Activated naive CD4-positive, alpha-beta T cell treated with anti-CD3 and anti-CD28 coated beads, Interleukin-2, amount 50 U/mL, for 72 hours (primary cell): ENCODE data around the gene INO80. TPM values are rescaled to one million over a fixed set of nuclear protein-coding genes. Genes with fewer than 3 reads are reported as not detected.

ENCODE experiments used
- ATAC-seq, 2 donors: fragments of 150-1000 bp; cut with Tn5 transposase; 2 replicates each; pipeline ENCODE4 v1.10.0; 2021; ENCODE audit warnings: mild to moderate bottlenecking in 2 of 2, moderate library complexity in 2 of 2
- DNase-seq, 2 donors: peaks; one replicate each; pipeline ENCODE4 v3.0.0; 2021 to 2022; ENCODE audit warnings: low spot score in 2 of 2
- H3K27ac Mint-ChIP-seq, 2 donors: one replicate each; pipeline ENCODE4 v1.8.0; 2022; ENCODE audit warnings: mild to moderate bottlenecking in 2 of 2, mixed read lengths in 2 of 2
- H3K36me3 Mint-ChIP-seq, 2 donors: one replicate each; pipeline ENCODE4 v1.8.0; 2022; ENCODE audit warnings: mixed read lengths in 2 of 2
- H3K9me3 Mint-ChIP-seq, 2 donors: one replicate each; pipeline ENCODE4 v1.8.0; 2022; ENCODE audit warnings: mixed read lengths in 2 of 2
- total RNA-seq, 2 donors: library from RNA; stranded (reverse); gene quantifications; one replicate each; pipeline ENCODE4 v1.2.3, GENCODE V29; 2022

INO80 gene
- total RNA-seq, 2 donors from 2014 or later, result 22.9 to 28.1 TPM

DNA sequence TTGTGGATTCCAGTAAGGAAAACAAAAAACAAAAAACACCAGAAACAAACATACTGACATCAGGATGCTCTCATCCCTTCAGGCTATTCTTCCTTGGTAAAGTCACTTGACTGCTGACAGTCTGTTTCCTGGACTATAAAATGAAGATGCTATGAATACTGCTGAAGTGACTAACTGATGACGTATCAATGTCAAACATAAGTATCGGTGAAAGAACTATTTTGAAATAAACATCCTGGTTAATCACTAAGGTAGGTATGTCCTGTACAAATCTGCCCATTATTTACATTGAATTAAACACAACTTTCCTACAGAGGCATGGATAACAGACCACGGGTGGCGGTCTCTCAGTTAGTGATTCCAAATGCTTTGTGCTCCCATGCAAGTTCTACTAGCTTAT lies 116.9 kb downstream of the INO80 start:
- no peak overlapping the region for H3K27ac Mint-ChIP-seq
- H3K9me3 Mint-ChIP-seq, result no peaks in the 10 kb centered on the region
- H3K36me3 Mint-ChIP-seq, result peaks cover 0 to 7% of the 10 kb centered on the region in 2 donors
- ATAC-seq, result no peak
- no peak for DNase-seq

DNA sequence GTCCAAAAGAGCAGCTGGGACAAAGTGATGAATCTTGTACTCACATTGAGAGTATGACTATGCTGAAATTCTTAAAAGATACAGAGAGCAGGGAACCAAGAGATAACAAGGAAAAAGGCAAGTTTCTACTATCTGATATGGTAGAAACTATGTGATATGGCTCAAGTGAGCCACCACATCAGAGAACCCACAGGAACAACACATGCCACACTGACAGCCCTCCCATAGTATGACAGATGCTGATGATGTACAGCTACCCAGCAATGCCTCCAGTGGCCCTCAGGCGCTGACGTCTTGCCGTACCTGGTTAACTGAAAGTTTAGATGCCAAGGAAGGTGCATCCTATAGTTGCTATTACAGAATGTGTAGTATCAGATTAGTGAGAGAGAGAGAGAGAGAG lies 120.4 kb downstream of the INO80 start:
- H3K27ac Mint-ChIP-seq, result peak overlapping the region in 1 of 2 donors; percentile 31
- ATAC-seq (peak; percentile 47 to 82), DNase-seq (no peak)
- no peaks in the 10 kb centered on the region for H3K9me3 Mint-ChIP-seq
- peaks cover 0 to 16% of the 10 kb centered on the region in 2 donors for H3K36me3 Mint-ChIP-seq

GRCh38 chr15:40992825-40993224 lies 123.3 kb downstream of the INO80 start:
- Mint-ChIP-seq H3K36me3 (peaks cover 8 to 25% of the 10 kb centered on the region in 2 donors), H3K27ac (peak overlapping the region in 1 of 2 donors; percentile 29), H3K9me3 (no peaks in the 10 kb centered on the region)
- DNase-seq (no peak), ATAC-seq (no peak)

DNA sequence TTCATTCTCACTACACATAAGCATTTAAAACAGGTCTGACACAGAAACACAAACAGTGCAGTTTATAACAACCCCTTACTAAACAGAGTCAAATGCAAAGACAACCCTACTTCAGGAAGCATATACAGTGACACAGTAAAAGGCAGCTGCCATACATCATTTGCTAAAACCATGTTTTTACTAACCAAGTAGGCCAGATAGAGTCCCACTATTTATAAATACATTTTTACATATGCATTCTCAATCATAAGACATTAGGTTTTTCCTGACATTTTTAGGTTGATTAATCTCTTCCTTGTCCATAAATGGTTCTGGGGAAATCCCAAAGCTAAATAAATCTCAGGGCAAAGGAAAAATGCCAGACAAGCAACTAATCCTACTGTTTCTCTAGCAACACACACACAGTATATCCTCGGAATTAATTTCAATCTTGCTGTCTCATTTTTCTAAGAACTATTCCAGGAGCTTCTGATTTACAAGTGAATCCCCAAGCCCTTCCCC lies 123.8 kb downstream of the INO80 start:
- H3K36me3 Mint-ChIP-seq, result peaks cover 9 to 25% of the 10 kb centered on the region in 2 donors
- ATAC-seq, result no peak
- H3K27ac Mint-ChIP-seq, result no peak overlapping the region
- no peaks in the 10 kb centered on the region for H3K9me3 Mint-ChIP-seq
- no peak for DNase-seq

GRCh38 chr15:40991355-40991754 lies 124.7 kb downstream of the INO80 start:
- no peak for ATAC-seq
- Mint-ChIP-seq H3K27ac (peak overlapping the region in 1 of 2 donors; percentile 4), H3K36me3 (peaks cover 15 to 25% of the 10 kb centered on the region in 2 donors), H3K9me3 (no peaks in the 10 kb centered on the region)
- no peak for DNase-seq

DNA sequence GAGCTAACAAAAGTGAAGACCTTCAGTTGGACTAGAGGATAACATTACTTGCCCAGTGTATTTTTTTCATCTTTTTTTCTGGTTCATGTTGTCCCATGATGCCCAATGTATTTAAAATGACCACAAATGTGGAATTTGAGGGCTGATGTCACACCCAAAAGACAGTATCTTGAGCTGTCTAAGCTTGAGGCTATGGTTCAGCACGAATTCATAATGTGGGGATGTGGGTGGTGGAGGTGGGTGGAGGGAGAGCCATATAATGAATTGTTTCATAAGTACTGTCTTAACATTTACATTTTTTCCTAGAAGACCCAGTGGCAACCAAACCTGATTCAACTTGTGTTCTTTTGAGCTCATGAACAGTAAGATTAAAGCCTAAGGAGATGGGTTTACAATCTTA lies 125.3 kb downstream of the INO80 start:
- Mint-ChIP-seq H3K36me3 (peaks cover 15 to 25% of the 10 kb centered on the region in 2 donors), H3K27ac (peak overlapping the region; percentile 71 to 76), H3K9me3 (no peaks in the 10 kb centered on the region)
- ATAC-seq (peak; percentile 46 to 51), DNase-seq (no peak)

DNA sequence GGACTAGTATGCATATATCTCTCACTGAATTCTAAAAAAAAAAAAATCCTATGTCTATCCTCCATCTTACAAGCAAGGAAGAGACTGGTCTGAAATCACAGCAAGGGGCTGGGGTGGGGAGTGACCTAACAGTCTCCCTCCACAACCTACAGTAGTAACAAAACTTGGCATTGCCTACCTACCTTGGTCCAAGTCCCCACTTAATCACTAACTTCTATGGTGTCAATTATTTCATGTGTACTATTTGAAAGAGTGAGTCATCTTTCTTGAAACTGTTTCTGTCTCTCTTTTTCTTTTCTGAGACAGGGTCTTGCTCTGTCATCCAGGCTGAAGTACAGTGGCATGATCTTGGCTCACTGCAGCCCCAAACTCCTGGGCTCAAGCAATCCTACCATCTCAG lies 126.0 kb downstream of the INO80 start:
- ATAC-seq, result peak; percentile 59 to 85
- peaks cover 19 to 25% of the 10 kb centered on the region in 2 donors for H3K36me3 Mint-ChIP-seq
- DNase-seq, result no peak
- H3K9me3 Mint-ChIP-seq, result no peaks in the 10 kb centered on the region
- H3K27ac Mint-ChIP-seq, result peak overlapping the region; percentile 71 to 76

DNA sequence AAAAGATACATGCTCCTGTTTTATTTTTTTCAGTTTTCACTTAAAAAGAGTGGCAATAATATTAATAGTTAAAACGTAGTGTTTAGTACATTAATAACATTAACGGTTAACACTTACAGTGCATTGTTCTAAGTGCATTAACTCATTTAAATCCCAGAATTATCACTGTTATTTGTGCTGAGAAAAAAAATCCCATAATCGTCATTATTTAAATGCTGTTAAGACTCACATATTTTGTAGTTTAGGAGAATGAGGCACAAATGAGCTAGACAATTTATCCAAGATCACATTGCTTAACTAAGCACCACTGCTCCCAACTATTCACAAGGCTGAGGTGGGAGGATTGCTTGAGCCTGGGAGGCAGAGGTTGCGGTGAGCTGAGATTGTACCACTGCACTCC lies 127.9 kb downstream of the INO80 start:
- Mint-ChIP-seq H3K9me3 (no peaks in the 10 kb centered on the region), H3K36me3 (peaks cover 19 to 25% of the 10 kb centered on the region in 2 donors), H3K27ac (peak overlapping the region in 1 of 2 donors; percentile 34)
- ATAC-seq (no peak), DNase-seq (no peak)

GRCh38 chr15:40986820-40987219 lies 129.3 kb downstream of the INO80 start:
- peaks cover 19 to 25% of the 10 kb centered on the region in 2 donors for H3K36me3 Mint-ChIP-seq
- no peak for DNase-seq
- H3K27ac Mint-ChIP-seq, result peak overlapping the region in 1 of 2 donors; percentile 32
- no peaks in the 10 kb centered on the region for H3K9me3 Mint-ChIP-seq
- no peak for ATAC-seq

DNA sequence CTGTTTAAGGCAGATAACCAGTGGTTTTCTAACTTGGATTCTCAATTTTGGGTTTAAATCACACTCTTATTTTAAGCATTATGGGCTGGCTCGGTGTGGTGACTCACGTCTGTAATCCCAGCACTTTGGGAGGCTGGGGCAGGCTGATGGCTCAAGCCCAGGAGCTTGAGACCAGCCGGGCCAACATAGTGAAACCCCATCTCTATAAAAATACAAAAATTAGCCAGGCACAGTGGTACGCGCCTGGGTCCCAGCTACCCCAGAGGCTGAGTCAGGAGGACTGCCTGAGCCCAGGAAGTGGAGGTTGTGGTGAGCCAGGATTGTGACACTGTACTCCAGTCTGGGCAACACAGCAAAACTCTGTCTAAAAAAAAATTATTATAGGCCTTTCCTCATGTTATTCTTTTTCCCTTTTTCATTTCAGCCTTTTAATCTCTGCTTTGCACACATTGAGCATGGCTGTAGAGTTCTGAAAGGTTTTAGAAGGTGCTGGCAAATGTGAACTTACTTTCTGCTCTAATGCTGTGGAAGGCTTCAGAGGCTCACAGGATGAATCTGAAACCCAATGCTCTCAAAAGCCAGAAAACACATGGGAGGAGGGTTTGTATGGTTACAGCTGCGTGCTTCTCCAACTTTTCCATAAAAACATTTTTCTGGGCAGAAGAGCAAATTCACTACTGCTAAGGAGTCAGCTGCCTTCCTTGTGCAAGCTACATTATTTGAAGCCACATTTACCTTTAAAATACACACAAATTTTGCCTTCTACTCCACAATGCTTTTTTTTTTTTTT lies 130.3 kb downstream of the INO80 start:
- H3K9me3 Mint-ChIP-seq, result no peaks in the 10 kb centered on the region
- ATAC-seq (no peak), DNase-seq (no peak)
- H3K27ac Mint-ChIP-seq, result peak overlapping the region; percentile 66 to 71
- peaks cover 16 to 19% of the 10 kb centered on the region in 2 donors for H3K36me3 Mint-ChIP-seq

DNA sequence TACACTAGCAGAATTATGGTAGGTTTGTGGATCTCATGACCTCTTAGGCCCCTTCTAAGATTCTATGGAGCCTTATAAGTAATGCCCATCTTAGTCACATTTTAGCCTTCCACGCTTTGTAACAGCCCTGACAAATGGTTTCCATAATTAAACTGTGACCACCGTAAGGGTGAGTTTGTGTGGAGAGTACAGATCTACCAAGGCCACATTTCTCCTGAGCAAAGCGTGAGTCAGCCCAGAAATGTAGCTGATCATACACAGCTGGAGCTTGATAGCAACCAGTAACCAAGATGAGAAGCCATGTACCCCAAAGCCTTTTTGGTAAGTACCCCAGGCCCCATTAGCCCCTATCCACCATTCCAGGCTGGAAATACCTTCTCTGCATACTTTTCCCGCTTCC lies 131.1 kb downstream of the INO80 start:
- ATAC-seq (no peak), DNase-seq (no peak)
- Mint-ChIP-seq H3K9me3 (no peaks in the 10 kb centered on the region), H3K27ac (peak overlapping the region in 1 of 2 donors; percentile 71), H3K36me3 (peaks cover 10 to 13% of the 10 kb centered on the region in 2 donors)

DNA sequence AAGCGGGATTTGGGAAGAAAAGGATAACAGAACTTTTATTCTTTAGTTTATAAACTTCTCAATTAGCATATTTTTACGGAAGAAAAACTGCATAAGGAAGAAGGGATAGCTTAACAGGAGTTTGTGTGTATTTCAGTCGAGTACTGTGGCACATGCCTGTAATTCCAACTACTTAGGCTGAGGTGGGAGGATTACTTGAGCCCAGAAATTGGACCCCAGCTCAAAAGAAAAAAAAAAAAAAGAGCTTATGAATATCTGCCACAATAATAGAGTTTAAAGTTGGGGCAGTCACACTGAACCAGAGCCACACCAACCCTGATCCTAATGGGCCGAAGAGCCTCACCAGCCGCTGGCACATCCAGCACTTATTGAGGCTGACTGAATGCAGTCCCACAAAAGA lies 131.7 kb downstream of the INO80 start:
- DNase-seq, result no peak

GRCh38 chr15:40982855-40983254 lies 133.2 kb downstream of the INO80 start:
- Mint-ChIP-seq H3K27ac (no peak overlapping the region), H3K36me3 (peaks cover 0 to 11% of the 10 kb centered on the region in 2 donors), H3K9me3 (no peaks in the 10 kb centered on the region)
- DNase-seq, result no peak
- no peak for ATAC-seq

More for the DNA sequence above, 131.7 kb downstream of the INO80 start:
- no peak overlapping the region for H3K27ac Mint-ChIP-seq
- ATAC-seq, result no peak
- no peaks in the 10 kb centered on the region for H3K9me3 Mint-ChIP-seq
- peaks cover 4 to 11% of the 10 kb centered on the region in 2 donors for H3K36me3 Mint-ChIP-seq

DNA sequence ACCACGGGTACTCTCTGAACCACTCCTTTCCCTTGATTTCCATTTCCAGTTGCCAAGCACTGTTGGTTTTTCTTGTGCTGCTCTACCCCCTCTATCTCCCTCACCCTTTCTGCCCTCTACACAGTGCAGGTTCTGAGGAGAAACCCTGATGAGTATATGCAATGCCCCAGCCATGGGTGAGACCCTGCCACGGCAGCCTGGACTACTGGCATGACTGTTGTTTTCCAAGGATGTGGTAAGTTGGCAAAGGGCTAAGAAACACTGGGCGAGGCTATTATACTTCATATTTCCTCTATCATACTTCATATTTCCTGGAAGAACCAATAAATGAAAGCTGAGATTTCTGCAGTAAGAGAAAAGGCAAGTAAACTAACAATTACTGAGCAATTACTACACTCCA lies 134.9 kb downstream of the INO80 start:
- no peaks in the 10 kb centered on the region for H3K9me3 Mint-ChIP-seq
- peak in 1 of 2 donors; percentile 22 for ATAC-seq
- no peak for DNase-seq
- H3K36me3 Mint-ChIP-seq, result peaks cover 0 to 4% of the 10 kb centered on the region in 2 donors
- peak overlapping the region in 1 of 2 donors; percentile 0 for H3K27ac Mint-ChIP-seq

- H3K27ac Mint-ChIP-seq, result peak overlapping the region in 1 of 2 donors; percentile 48
- H3K9me3 Mint-ChIP-seq, result no peaks in the 10 kb centered on the region
- no peak for DNase-seq
- ATAC-seq, result no peak
- no peaks in the 10 kb centered on the region for H3K36me3 Mint-ChIP-seq
Observed at GRCh38 chr15:40978562-40978961, 137.5 kb downstream of the INO80 start.

DNA sequence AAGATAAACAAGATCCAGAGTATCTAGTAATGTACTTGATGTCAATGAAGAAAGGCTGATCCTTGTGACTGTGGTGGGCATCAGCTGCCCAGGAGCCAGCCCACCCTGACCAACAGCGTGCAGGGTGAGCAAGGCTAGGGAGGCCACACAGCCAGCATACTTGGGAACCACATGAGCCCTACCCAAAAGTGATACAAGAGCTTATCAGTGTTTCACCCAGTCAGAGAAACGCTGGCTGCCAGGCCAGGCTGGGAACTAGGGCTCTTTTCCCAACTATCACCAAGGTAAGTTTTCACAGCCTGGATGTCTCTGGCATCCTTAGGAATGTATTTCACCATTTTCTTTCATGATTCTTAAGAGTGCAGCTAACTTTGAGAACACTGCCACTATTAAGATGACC lies 137.9 kb downstream of the INO80 start:
- DNase-seq (no peak), ATAC-seq (no peak)
- Mint-ChIP-seq H3K36me3 (no peaks in the 10 kb centered on the region), H3K27ac (peak overlapping the region in 1 of 2 donors; percentile 85), H3K9me3 (no peaks in the 10 kb centered on the region)

DNA sequence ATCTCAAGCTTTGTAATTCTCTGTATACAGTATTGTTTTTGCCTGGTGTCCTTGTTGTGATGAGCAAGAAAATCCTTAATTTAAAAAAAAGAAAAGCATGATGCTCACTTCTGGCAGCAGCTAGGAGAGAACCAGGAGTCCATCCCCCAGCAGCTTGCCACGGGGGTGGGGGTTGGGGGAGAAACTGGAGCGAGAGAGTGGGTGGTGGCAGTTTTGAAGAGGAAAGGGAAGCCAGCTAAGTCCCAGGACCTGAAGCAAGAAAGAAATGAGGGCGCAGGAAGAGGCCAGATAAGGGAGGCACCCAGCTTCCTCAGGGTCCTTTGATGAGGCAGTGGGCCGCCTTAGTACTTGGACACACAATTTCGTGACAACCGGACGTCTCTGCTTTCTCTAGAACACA lies 139.3 kb downstream of the INO80 start:
- ATAC-seq (no peak), DNase-seq (no peak)
- no peaks in the 10 kb centered on the region for H3K9me3 Mint-ChIP-seq
- H3K27ac Mint-ChIP-seq, result peak overlapping the region in 1 of 2 donors; percentile 38
- H3K36me3 Mint-ChIP-seq, result no peaks in the 10 kb centered on the region

DNA sequence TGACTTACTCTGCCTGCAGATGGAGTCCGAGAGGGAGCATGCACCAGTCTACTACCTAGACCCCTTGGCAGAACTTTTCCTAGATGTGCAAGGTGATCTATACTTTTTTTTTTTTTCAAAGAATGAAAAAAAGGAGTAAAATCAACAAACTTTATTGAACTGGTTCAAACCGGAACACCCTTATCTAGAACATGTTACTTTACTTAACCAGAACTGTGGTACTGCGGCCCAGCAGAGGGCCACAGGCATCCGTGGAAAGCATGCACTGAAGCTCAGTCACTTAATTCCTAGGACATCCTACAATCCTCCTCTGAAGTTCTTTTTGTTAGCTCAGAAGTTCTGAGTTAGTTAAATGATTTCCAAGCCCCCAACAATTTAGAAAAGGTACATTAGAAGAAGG lies 141.2 kb downstream of the INO80 start:
- DNase-seq, result no peak
- Mint-ChIP-seq H3K9me3 (no peaks in the 10 kb centered on the region), H3K36me3 (no peaks in the 10 kb centered on the region), H3K27ac (no peak overlapping the region)
- no peak for ATAC-seq
